ENCODE data around the gene MYH4. TPM values are rescaled to one million over a fixed set of nuclear protein-coding genes. Genes with fewer than 3 reads are reported as not detected.

The MYH4 gene
- total and polyA plus RNA-seq, 2 of the 4 experiments (the other 2 are of a cell fraction) = not detected

GRCh38 chr17:10518271-10519037 lies 49.1 kb upstream of the MYH4 start, which contains the start of gene MYH1:
Gene MYH1 (minus strand): TSS chr17:10518542. CDS start chr17:10516642, 1,900 bp downstream.
- H3K18ac ChIP-seq (ENCODE audit: low read depth, low read length) = no peak within 1 kb of the TSS
- no peaks in the 10 kb centered on the region for H3K9me3 ChIP-seq (ENCODE audit: control insufficient read depth, insufficient read depth, low read length)
- H2AFZ ChIP-seq (replicated peaks; ENCODE audit: low read length, poor library complexity) = no peak within 1 kb of the TSS
- ATAC-seq (ENCODE audit: low read depth) = no peak
- H2AK9ac ChIP-seq (replicated peaks; ENCODE audit: low read depth, low read length, poor library complexity) = no peak within 1 kb of the TSS
- H2AK5ac ChIP-seq (ENCODE audit: low read depth, low read length) = no peak within 1 kb of the TSS
- H3K79me1 ChIP-seq (ENCODE audit: low read depth in 1 of 2, low read length in 2 of 2) = no peaks in the 10 kb centered on the region
- no peak within 1 kb of the TSS for H3K56ac ChIP-seq (ENCODE audit: extremely low read depth, insufficient read depth, low read length)
- no peak within 1 kb of the TSS for H2BK5ac ChIP-seq (ENCODE audit: low read depth, low read length, poor library complexity, severe bottlenecking)
- no peak within 1 kb of the TSS for H3K14ac ChIP-seq (replicated peaks; ENCODE audit: low read depth, low read length)
- H2BK15ac ChIP-seq (ENCODE audit: low read depth, low read length) = no peak within 1 kb of the TSS
- CTCF ChIA-PET = no interaction called here
- no TSS peak for BruUV-seq (replicated peaks)
- H3K27me3 ChIP-seq (ENCODE audit: control insufficient read depth, insufficient read depth, low read length) = no peaks in the 10 kb centered on the region
- H2BK20ac ChIP-seq (ENCODE audit: low read depth, low read length) = no peak within 1 kb of the TSS
- no peak within 1 kb of the TSS for H3K4ac ChIP-seq (ENCODE audit: low read depth, low read length)
- WGBS, 2 experiments (ENCODE audit: extremely low coverage in 2 of 2, insufficient read length in 1 of 2) = 80% methylated on average over 2 of the region's 11 CpGs; no CpG with 5 or more reads in 1 of the 2 experiments
- no peak within 1 kb of the TSS for H3K23ac ChIP-seq (ENCODE audit: low read depth, low read length)
- H3K36me3 ChIP-seq (ENCODE audit: control insufficient read depth, insufficient read depth, low read length) = no peaks in the 10 kb centered on the region
- no peaks in the 10 kb centered on the region for H3K4me1 ChIP-seq (ENCODE audit: control insufficient read depth, insufficient read depth, low read length)
- H3K27ac ChIP-seq (ENCODE audit: insufficient read depth, low read length) = no peak within 1 kb of the TSS
- H3K9ac ChIP-seq (ENCODE audit: low read depth, low read length) = no peak within 1 kb of the TSS
- dilution Hi-C loops (cut with HindIII; ENCODE audit: low sequenced_read_pairs, unreplicated experiment) = no loop called here
- POLR2A ChIA-PET (ENCODE audit: unreplicated experiment) = no interaction called here
- no peak within 1 kb of the TSS for H3K4me2 ChIP-seq (ENCODE audit: low read depth, low read length)
- H4K5ac ChIP-seq (ENCODE audit: low read depth, low read length) = no peak within 1 kb of the TSS
- no peak within 1 kb of the TSS for H4K8ac ChIP-seq (ENCODE audit: low read depth in 2 of 2, low read length in 2 of 2)
- in situ Hi-C loops (cut with MboI; ENCODE audit: low sequenced_read_pairs) = no loop called here
- intact Hi-C loops (cut with micrococcal nuclease) = no loop called here
- no peak within 1 kb of the TSS for H3K4me3 ChIP-seq (ENCODE audit: insufficient read depth, low read depth, low read length)
- H4K91ac ChIP-seq (ENCODE audit: insufficient read depth, low read depth, low read length) = no peak within 1 kb of the TSS
- no peak for DNase-seq
- no peak for TF ChIP-seq MXI1 (IDR thresholded peaks at IDR 0.05; ENCODE audit: borderline replicate concordance, low read depth, low read length)
- TF ChIP-seq CHD1 (IDR thresholded peaks at IDR 0.05; ENCODE audit: low read depth, low read length) = no peak
- no peak for TF ChIP-seq CTCF (conservative IDR thresholded peaks at IDR 0.05; ENCODE audit: low read depth, low read length)
- no peak for TF ChIP-seq RFX5 (IDR thresholded peaks at IDR 0.05; ENCODE audit: low read depth, low read length)
- no peak for TF ChIP-seq CEBPB (IDR thresholded peaks at IDR 0.05; ENCODE audit: low read depth, low read length)
- TF ChIP-seq RCOR1 (IDR thresholded peaks at IDR 0.05; ENCODE audit: insufficient replicate concordance, low read length) = no peak
- no peak for TF ChIP-seq BHLHE40 (IDR thresholded peaks at IDR 0.05; ENCODE audit: low read depth, low read length)
- TF ChIP-seq USF2 (IDR thresholded peaks at IDR 0.05; ENCODE audit: low read depth, low read length) = no peak
- no peak for TF ChIP-seq MAZ (IDR thresholded peaks at IDR 0.05; ENCODE audit: borderline replicate concordance, low read depth, low read length)
- no peak for TF ChIP-seq RAD21 (IDR thresholded peaks at IDR 0.05; ENCODE audit: low read length)
- H3K9me1 ChIP-seq (ENCODE audit: insufficient read depth, low read length) = no peaks in the 10 kb centered on the region
- no peak within 1 kb of the TSS for H2BK120ac ChIP-seq (ENCODE audit: low read depth, low read length)
- no peaks in the 10 kb centered on the region for H4K20me1 ChIP-seq (ENCODE audit: insufficient read depth, low read length)
